ENCODE measurements around the gene HUWE1. TPM values are rescaled to one million over a fixed set of nuclear protein-coding genes. Genes with fewer than 3 reads are reported as not detected.

The HUWE1 gene
- total and polyA plus RNA-seq, 9 of the 15 experiments (the other 6 are each of a cell fraction or from before 2014, with no cell fraction given) = 23.9 to 204 (median 65.1) TPM

GRCh38 chrX:53656845-53657244 lies 29.7 kb downstream of the HUWE1 start:
- Histone ChIP-seq H2AFZ (ENCODE audit: low read depth, low read length) (no peak overlapping the region), H4K20me1 (replicated peaks; ENCODE audit: control insufficient read depth, insufficient read depth, low read length) (peaks cover 15% of the 10 kb centered on the region; the same call in 1 of the 2 replicates), H3K79me2 (ENCODE audit: control insufficient read depth, insufficient read depth, low read length) (peaks cover 87% of the 10 kb centered on the region), H3K9me3 (replicated peaks; ENCODE audit: control insufficient read depth, insufficient read depth, low read depth, low read length) (no peaks in the 10 kb centered on the region), H3K4me2 (ENCODE audit: insufficient read depth, low read length) (no peak overlapping the region), H3K9me1 (ENCODE audit: control insufficient read depth, insufficient read depth, low read length) (no peaks in the 10 kb centered on the region), H3K27me3 (ENCODE audit: control insufficient read depth in 2 of 2, insufficient read depth in 2 of 2, low read length in 2 of 2) (no peaks in the 10 kb centered on the region), H3K27ac (ENCODE audit: extremely low read depth, low read depth, low read length) (no peak overlapping the region), H3K36me3 (ENCODE audit: control insufficient read depth, insufficient read depth, low read length) (peaks cover 54% of the 10 kb centered on the region), H3K4me3 (no peak overlapping the region), H3K4me1 (replicated peaks in 1 of 2; ENCODE audit: control insufficient read depth in 2 of 2, insufficient read depth in 2 of 2, low read length in 2 of 2) (no peaks in the 10 kb centered on the region; a peak in 3 of 5 replicates), H3K9ac (ENCODE audit: insufficient read depth in 1 of 2, low read depth in 2 of 2, low read length in 2 of 2) (no peak overlapping the region)
- ATAC-seq (no peak), FAIRE-seq (no peak), DNase-seq (ENCODE audit: extremely low read depth in 1 of 4, low spot score in 3 of 4) (no peak)
- WGBS (ENCODE audit: insufficient coverage, low coverage, missing lambda C conversion rate) = 92% methylated on average over 1 of the region's 1 CpG
- CTCF ChIA-PET (ENCODE audit: low intra/inter-chr PET ratio) = no interaction called here
- POLR2A ChIA-PET = no interaction called here
- BruUV-seq (replicated peaks) = no TSS peak
- TF ChIP-seq HOXB6 (CRISPR knock-in tag; IDR thresholded peaks at IDR 0.05; ENCODE audit: borderline replicate concordance) (no peak), EZH2 (IDR thresholded peaks at IDR 0.05; ENCODE audit: borderline replicate concordance, low read depth, low read length) (no peak), IRF9 (tag; IDR thresholded peaks at IDR 0.05) (no peak), PREB (CRISPR knock-in tag; IDR thresholded peaks at IDR 0.05) (no peak), MTA2 (IDR thresholded peaks at IDR 0.05; ENCODE audit: low read depth) (no peak), ZFP30 (CRISPR knock-in tag; IDR thresholded peaks at IDR 0.05; ENCODE audit: borderline replicate concordance) (no peak), ATF3 (IDR thresholded peaks at IDR 0.05) (no peak), ATF3 (CRISPR knock-in tag; conservative IDR thresholded peaks at IDR 0.05) (no peak), TCF7 (IDR thresholded peaks at IDR 0.05; ENCODE audit: borderline replicate concordance) (no peak), ZKSCAN1 (IDR thresholded peaks at IDR 0.05; ENCODE audit: low read depth, low read length) (no peak), SAFB (IDR thresholded peaks at IDR 0.05; ENCODE audit: borderline replicate concordance, low read depth, low read length) (no peak), HIVEP1 (CRISPR knock-in tag; IDR thresholded peaks at IDR 0.05) (no peak), CREBBP (IDR thresholded peaks at IDR 0.05; ENCODE audit: low read depth, low read length) (no peak), THRAP3 (IDR thresholded peaks at IDR 0.05; ENCODE audit: borderline replicate concordance) (no peak), NEUROD1 (IDR thresholded peaks at IDR 0.05; ENCODE audit: borderline replicate concordance, low read depth, low read length, partially characterized antibody) (no peak), TEAD2 (tag; IDR thresholded peaks at IDR 0.05) (no peak), RBM39 (optimal IDR thresholded peaks at IDR 0.05; ENCODE audit: low read depth, low read length) (no peak), CEBPG (CRISPR knock-in tag; IDR thresholded peaks at IDR 0.05) (no peak), CEBPG (tag; conservative IDR thresholded peaks at IDR 0.05 in 1 of 2, IDR thresholded peaks at IDR 0.05 in 1 of 2) (no peak), ZNF41 (CRISPR knock-in tag; conservative IDR thresholded peaks at IDR 0.05) (no peak), TEAD4 (IDR thresholded peaks at IDR 0.05; ENCODE audit: low read length) (no peak), TEAD4 (CRISPR knock-in tag; IDR thresholded peaks at IDR 0.05; ENCODE audit: borderline replicate concordance) (no peak), MAX (CRISPR knock-in tag; IDR thresholded peaks at IDR 0.05) (no peak)
- in situ Hi-C loops (cut with MboI) = no loop called here
- intact Hi-C loops (cut with micrococcal nuclease) = no loop called here

Measured in K562 (cell line).